Testis (tissue), 2 donors: ENCODE data around the gene BNC2.

Source experiments
- CTCF ChIP-seq, 3 experiments: fragments of 450-650 bp in 2 of 3; fragments of 200-600 bp in 1 of 3; sonication (generic) in 1 of 3; IDR thresholded peaks; one replicate each; pipeline ENCODE4 v1.5.1; 2016 to 2019; ENCODE audit warnings: antibody characterized with exemption in 3 of 3, mild to moderate bottlenecking in 2 of 3, moderate library complexity in 1 of 3
- POLR2A ChIP-seq: fragments of 450-650 bp; IDR thresholded peaks from one replicate; pipeline ENCODE4 v1.6.1; 2017; ENCODE audit warnings: antibody characterized with exemption, mild to moderate bottlenecking, moderate library complexity

- TF ChIP-seq CTCF (IDR thresholded peaks at IDR 0.05) (no peak), POLR2A (no peak)
Measured at GRCh38 chr9:16563446-16563845, 307.0 kb downstream of the BNC2 start.
